ENCODE data around the gene PAPPA.

DNA sequence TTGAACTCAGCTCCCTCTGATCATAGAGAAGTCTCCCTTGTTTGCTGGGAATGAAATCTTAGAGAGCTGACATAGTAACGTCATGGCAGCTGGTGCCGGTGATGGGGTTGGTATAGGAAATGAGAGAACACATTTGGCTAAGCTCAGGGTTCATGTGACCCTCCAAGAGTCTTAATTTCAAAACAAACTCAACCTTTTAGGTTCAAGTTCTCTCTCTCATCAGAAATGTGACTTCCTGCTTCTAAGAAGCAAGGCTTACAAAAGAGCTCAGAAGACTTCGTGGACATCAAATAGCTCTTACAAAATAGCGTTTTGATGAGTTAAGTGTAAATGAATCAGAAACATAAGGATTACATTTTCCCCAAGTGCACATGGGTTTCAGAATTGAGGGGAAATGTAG, 97.3 kb downstream of the PAPPA start:
- TF ChIP-seq CTCF (conservative IDR thresholded peaks at IDR 0.05 in 1 of 2, IDR thresholded peaks at IDR 0.05 in 1 of 2; ENCODE audit: extremely low read depth in 1 of 2, insufficient read depth in 1 of 2, low read depth in 1 of 2, low read length in 2 of 2), result no peak
- TF ChIP-seq EZH2 (IDR thresholded peaks at IDR 0.05; ENCODE audit: borderline replicate concordance, low read length), result no peak

Data from mammary epithelial cell (primary cell).